T47D (cell line): ENCODE data around the gene SPEM1.
A peak's percentile ranks its signal among the peaks of the same experiment; 100 is the strongest.

ENCODE experiments used
- DNase-seq, 2 experiments: peaks; one replicate each; pipeline versions ENCODE4 v3.0.0 to v3.0.0-alpha.2; 2011 to 2012; ENCODE audit warnings: low read depth in 1 of 2, low spot score in 1 of 2
- JUND ChIP-seq: IDR thresholded peaks from 2 replicates; pipeline ENCODE4 v1.6.1; 2012; ENCODE audit warnings: low read depth
- in situ Hi-C: cut with HindIII; loops from 2 replicates; pipeline ENCODE4 v1.10.0; 2016; ENCODE audit warnings: low sequenced_read_pairs, low pct_unique_long_range_greater_than_20kb

Gene SPEM1

GRCh38 chr17:7419819-7420610 is at the start of gene SPEM1:
Gene SPEM1, plus strand, starts transcription at chr17:7420324. Its CDS starts 61 bp downstream, at chr17:7420385.
- in situ Hi-C loops, result no loop called here

GRCh38 chr17:7370853-7371252 is 49.3 kb upstream of the SPEM1 start:
- no peak for TF ChIP-seq JUND
- in situ Hi-C loops, result no loop called here
- no peak for DNase-seq

More at GRCh38 chr17:7419819-7420610, at the start of gene SPEM1:
- TF ChIP-seq JUND, result no peak
- no peak for DNase-seq

- no peak for TF ChIP-seq JUND
- DNase-seq, result no peak
- in situ Hi-C loops, result no loop called here
Observed at GRCh38 chr17:7374353-7374752, 45.8 kb upstream of the SPEM1 start.

- DNase-seq, result no peak
- in situ Hi-C loops, result no loop called here
- no peak for TF ChIP-seq JUND
Observed at GRCh38 chr17:7379134-7379533, 41.0 kb upstream of the SPEM1 start.

GRCh38 chr17:7380321-7380720 is 39.8 kb upstream of the SPEM1 start:
- in situ Hi-C loops, result no loop called here
- peak in 1 of 2 experiments; percentile 60 for DNase-seq
- no peak for TF ChIP-seq JUND

GRCh38 chr17:7380855-7381683 is 39.1 kb upstream of the SPEM1 start, which contains the start of gene TNK1:
Gene TNK1, plus strand, starts transcription at chr17:7381089. Its CDS starts 1,838 bp downstream, at chr17:7382927.
- TF ChIP-seq JUND, result no peak
- in situ Hi-C loops, result no loop called here
- DNase-seq, result peak; percentile 67 to 79

GRCh38 chr17:7382901-7383300 is 37.2 kb upstream of the SPEM1 start:
- no peak for TF ChIP-seq JUND
- peak in 1 of 2 experiments; percentile 69 for DNase-seq
- in situ Hi-C loops, result no loop called here

GRCh38 chr17:7383371-7383741 is 36.8 kb upstream of the SPEM1 start:
- TF ChIP-seq JUND, result no peak
- in situ Hi-C loops, result no loop called here

GRCh38 chr17:7383742-7384488 is 36.2 kb upstream of the SPEM1 start:
- no peak for TF ChIP-seq JUND
- DNase-seq, result no peak
- in situ Hi-C loops, result no loop called here

More at GRCh38 chr17:7383371-7383741, 36.8 kb upstream of the SPEM1 start:
- no peak for DNase-seq

- in situ Hi-C loops, result no loop called here
- no peak for DNase-seq
- no peak for TF ChIP-seq JUND
Observed at GRCh38 chr17:7384489-7385081, 35.5 kb upstream of the SPEM1 start.

GRCh38 chr17:7388856-7389255 is 31.3 kb upstream of the SPEM1 start:
- in situ Hi-C loops, result no loop called here

More at GRCh38 chr17:7388856-7389255, 31.3 kb upstream of the SPEM1 start:
- no peak for TF ChIP-seq JUND
- DNase-seq, result no peak
